Ishikawa (cell line): ENCODE measurements around the gene BUD23.

Experiments
- CEBPB ChIP-seq: IDR thresholded peaks from 2 replicates; pipeline ENCODE4 v1.6.1; 2012
- CREB1 ChIP-seq: IDR thresholded peaks from 2 replicates; pipeline ENCODE4 v1.6.1; 2012; ENCODE audit warnings: low read depth
- EGR1 ChIP-seq: IDR thresholded peaks from 2 replicates; pipeline ENCODE4 v1.6.1; 2012
- EP300 ChIP-seq: IDR thresholded peaks from 2 replicates; pipeline ENCODE4 v1.6.1; 2012; ENCODE audit warnings: borderline replicate concordance
- FOXM1 ChIP-seq: IDR thresholded peaks from 2 replicates; pipeline ENCODE4 v1.6.1; 2012; ENCODE audit warnings: low read depth, borderline replicate concordance
- NFIC ChIP-seq: IDR thresholded peaks from 2 replicates; pipeline ENCODE4 v1.6.1; 2012
- RAD21 ChIP-seq: IDR thresholded peaks from 2 replicates; pipeline ENCODE4 v1.6.1; 2012; ENCODE audit warnings: low read depth
- TAF1 ChIP-seq: IDR thresholded peaks from 2 replicates; pipeline ENCODE4 v1.6.1; 2012; ENCODE audit warnings: low read depth, mild to moderate bottlenecking
- TCF12 ChIP-seq: IDR thresholded peaks from 2 replicates; pipeline ENCODE4 v1.6.1; 2012; ENCODE audit warnings: low read depth
- TEAD4 ChIP-seq: IDR thresholded peaks from 2 replicates; pipeline ENCODE4 v1.6.1; 2012
- YY1 ChIP-seq: IDR thresholded peaks from 2 replicates; pipeline ENCODE4 v1.6.1; 2012; ENCODE audit warnings: low read depth
- ZBTB7A ChIP-seq: IDR thresholded peaks from 2 replicates; pipeline ENCODE4 v1.6.1; 2012; ENCODE audit warnings: low read depth
- TF ChIP-seq, protein P1 (sequence below): IDR thresholded peaks from 2 replicates; pipeline ENCODE4 v1.6.1; 2012
- TF ChIP-seq, protein P2 (sequence below): IDR thresholded peaks from 2 replicates; pipeline ENCODE4 v1.6.1; 2012
- TF ChIP-seq, protein P3 (sequence below): IDR thresholded peaks from 2 replicates; pipeline ENCODE4 v1.6.1; 2012; ENCODE audit warnings: low read depth, mild to moderate bottlenecking

Gene BUD23

GRCh38 chr7:73644688-73645286, 38.6 kb upstream of the BUD23 start:
- TF ChIP-seq YY1 (no peak), CEBPB (no peak), RAD21 (no peak), ZBTB7A (no peak), NFIC (no peak), EGR1 (no peak), CREB1 (no peak), TAF1 (no peak), TEAD4 (no peak), EP300 (no peak), FOXM1 (no peak), TCF12 (no peak)
- TF ChIP-seq, protein P1, sequence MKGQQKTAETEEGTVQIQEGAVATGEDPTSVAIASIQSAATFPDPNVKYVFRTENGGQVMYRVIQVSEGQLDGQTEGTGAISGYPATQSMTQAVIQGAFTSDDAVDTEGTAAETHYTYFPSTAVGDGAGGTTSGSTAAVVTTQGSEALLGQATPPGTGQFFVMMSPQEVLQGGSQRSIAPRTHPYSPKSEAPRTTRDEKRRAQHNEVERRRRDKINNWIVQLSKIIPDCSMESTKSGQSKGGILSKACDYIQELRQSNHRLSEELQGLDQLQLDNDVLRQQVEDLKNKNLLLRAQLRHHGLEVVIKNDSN = no peak
- TF ChIP-seq, protein P2, sequence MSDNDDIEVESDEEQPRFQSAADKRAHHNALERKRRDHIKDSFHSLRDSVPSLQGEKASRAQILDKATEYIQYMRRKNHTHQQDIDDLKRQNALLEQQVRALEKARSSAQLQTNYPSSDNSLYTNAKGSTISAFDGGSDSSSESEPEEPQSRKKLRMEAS = no peak
- TF ChIP-seq, protein P3, sequence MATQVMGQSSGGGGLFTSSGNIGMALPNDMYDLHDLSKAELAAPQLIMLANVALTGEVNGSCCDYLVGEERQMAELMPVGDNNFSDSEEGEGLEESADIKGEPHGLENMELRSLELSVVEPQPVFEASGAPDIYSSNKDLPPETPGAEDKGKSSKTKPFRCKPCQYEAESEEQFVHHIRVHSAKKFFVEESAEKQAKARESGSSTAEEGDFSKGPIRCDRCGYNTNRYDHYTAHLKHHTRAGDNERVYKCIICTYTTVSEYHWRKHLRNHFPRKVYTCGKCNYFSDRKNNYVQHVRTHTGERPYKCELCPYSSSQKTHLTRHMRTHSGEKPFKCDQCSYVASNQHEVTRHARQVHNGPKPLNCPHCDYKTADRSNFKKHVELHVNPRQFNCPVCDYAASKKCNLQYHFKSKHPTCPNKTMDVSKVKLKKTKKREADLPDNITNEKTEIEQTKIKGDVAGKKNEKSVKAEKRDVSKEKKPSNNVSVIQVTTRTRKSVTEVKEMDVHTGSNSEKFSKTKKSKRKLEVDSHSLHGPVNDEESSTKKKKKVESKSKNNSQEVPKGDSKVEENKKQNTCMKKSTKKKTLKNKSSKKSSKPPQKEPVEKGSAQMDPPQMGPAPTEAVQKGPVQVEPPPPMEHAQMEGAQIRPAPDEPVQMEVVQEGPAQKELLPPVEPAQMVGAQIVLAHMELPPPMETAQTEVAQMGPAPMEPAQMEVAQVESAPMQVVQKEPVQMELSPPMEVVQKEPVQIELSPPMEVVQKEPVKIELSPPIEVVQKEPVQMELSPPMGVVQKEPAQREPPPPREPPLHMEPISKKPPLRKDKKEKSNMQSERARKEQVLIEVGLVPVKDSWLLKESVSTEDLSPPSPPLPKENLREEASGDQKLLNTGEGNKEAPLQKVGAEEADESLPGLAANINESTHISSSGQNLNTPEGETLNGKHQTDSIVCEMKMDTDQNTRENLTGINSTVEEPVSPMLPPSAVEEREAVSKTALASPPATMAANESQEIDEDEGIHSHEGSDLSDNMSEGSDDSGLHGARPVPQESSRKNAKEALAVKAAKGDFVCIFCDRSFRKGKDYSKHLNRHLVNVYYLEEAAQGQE = no peak

DNA sequence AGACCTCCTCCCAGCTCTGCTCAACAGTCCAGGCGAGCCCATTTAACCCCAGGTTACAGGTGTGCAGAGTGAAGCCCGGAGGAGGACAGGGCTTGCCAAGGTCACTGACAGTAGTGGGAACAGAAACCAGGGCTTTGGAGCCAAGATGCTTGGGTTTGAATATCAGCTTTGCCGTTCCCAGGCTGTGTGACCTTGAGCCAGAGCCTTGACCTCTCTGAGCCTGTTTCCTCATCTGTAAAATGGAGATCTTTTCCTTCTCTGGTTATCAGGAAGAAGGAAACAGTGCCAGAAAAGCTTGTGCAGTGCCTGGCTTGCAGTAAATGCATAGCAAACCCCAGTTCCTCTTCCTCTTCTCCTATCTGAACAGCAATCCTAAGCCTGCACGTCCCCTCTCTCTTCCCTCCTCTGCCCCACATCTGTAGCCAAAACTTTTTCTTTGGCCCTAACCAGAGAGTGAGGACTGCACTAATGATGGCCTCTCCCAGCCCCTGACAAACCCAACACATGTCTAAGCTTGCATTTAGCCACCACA, 37.7 kb upstream of the BUD23 start:
- no peak for TF ChIP-seq CEBPB
- TF ChIP-seq, protein P2 = no peak
- TF ChIP-seq, protein P3 = no peak
- TF ChIP-seq FOXM1 = no peak
- no peak for TF ChIP-seq NFIC
- no peak for TF ChIP-seq EGR1
- no peak for TF ChIP-seq TCF12
- no peak for TF ChIP-seq TAF1
- TF ChIP-seq, protein P1 = no peak
- no peak for TF ChIP-seq YY1
- no peak for TF ChIP-seq ZBTB7A
- no peak for TF ChIP-seq EP300
- TF ChIP-seq CREB1 = no peak
- no peak for TF ChIP-seq RAD21
- no peak for TF ChIP-seq TEAD4

GRCh38 chr7:73646785-73647724, 36.3 kb upstream of the BUD23 start:
- TF ChIP-seq NFIC (no peak), RAD21 (no peak), YY1 (no peak), CEBPB (no peak), CREB1 (no peak), EGR1 (no peak), TAF1 (no peak), EP300 (no peak), ZBTB7A (no peak), FOXM1 (no peak), TEAD4 (no peak), TCF12 (no peak)
- TF ChIP-seq, protein P1 = no peak
- TF ChIP-seq, protein P3 = no peak
- TF ChIP-seq, protein P2 = no peak
